ENCODE data around the gene NMNAT2. TPM values are rescaled to one million over a fixed set of nuclear protein-coding genes. Genes with fewer than 3 reads are reported as not detected.

Gene NMNAT2
- total and polyA plus RNA-seq, 2 of the 4 experiments (the other 2 are of a cell fraction): 0.36 to 2.4 TPM

GRCh38 chr1:183323849-183324683 is 94.1 kb downstream of the NMNAT2 start:
- ATAC-seq (ENCODE audit: low read depth): peak; percentile 57
- Histone ChIP-seq H3K9me3 (ENCODE audit: control insufficient read depth, insufficient read depth, low read length) (no peaks in the 10 kb centered on the region), H2AK5ac (ENCODE audit: low read depth, low read length) (no peak overlapping the region), H3K27ac (ENCODE audit: insufficient read depth, low read length) (no peak overlapping the region), H3K56ac (ENCODE audit: extremely low read depth, insufficient read depth, low read length) (no peak overlapping the region), H2BK120ac (ENCODE audit: low read depth, low read length) (no peak overlapping the region), H3K9me1 (ENCODE audit: insufficient read depth, low read length) (0 out of 2 replicates have a peak, but pooled peaks cover 2% of the 10 kb centered on the region), H2BK5ac (ENCODE audit: low read depth, low read length, poor library complexity, severe bottlenecking) (no peak overlapping the region), H3K4me3 (ENCODE audit: insufficient read depth, low read depth, low read length) (no peak overlapping the region), H3K4ac (ENCODE audit: low read depth, low read length) (no peak overlapping the region), H3K18ac (ENCODE audit: low read depth, low read length) (no peak overlapping the region), H2AFZ (replicated peaks; ENCODE audit: low read length, poor library complexity) (no peak overlapping the region), H4K20me1 (ENCODE audit: insufficient read depth, low read length) (no peaks in the 10 kb centered on the region), H2BK20ac (ENCODE audit: low read depth, low read length) (no peak overlapping the region), H3K9ac (ENCODE audit: low read depth, low read length) (no peak overlapping the region), H3K23ac (ENCODE audit: low read depth, low read length) (no peak overlapping the region), H3K27me3 (ENCODE audit: control insufficient read depth, insufficient read depth, low read length) (peaks cover 28% of the 10 kb centered on the region), H3K79me1 (ENCODE audit: low read depth in 1 of 2, low read length in 2 of 2) (no peaks in the 10 kb centered on the region), H3K4me1 (ENCODE audit: control insufficient read depth, insufficient read depth, low read length) (peaks cover 2% of the 10 kb centered on the region), H4K8ac (ENCODE audit: low read depth in 2 of 2, low read length in 2 of 2) (no peak overlapping the region), H4K5ac (ENCODE audit: low read depth, low read length) (no peak overlapping the region), H3K36me3 (ENCODE audit: control insufficient read depth, insufficient read depth, low read length) (no peaks in the 10 kb centered on the region), H2BK15ac (ENCODE audit: low read depth, low read length) (no peak overlapping the region; the same call in 2 of the 3 replicates), H2AK9ac (replicated peaks; ENCODE audit: low read depth, low read length, poor library complexity) (no peak overlapping the region), H3K4me2 (ENCODE audit: low read depth, low read length) (no peak overlapping the region), H3K14ac (replicated peaks; ENCODE audit: low read depth, low read length) (no peak overlapping the region), H4K91ac (ENCODE audit: insufficient read depth, low read depth, low read length) (no peak overlapping the region)
- no TSS peak for BruUV-seq (replicated peaks)
- DNase-seq: peak; percentile 57
- TF ChIP-seq NFE2L2 (IDR thresholded peaks at IDR 0.05; ENCODE audit: low read depth, low read length): no peak
- 0 out of 2 replicates have a peak, but pooled peaks have one; percentile 10 for TF ChIP-seq CEBPB (IDR thresholded peaks at IDR 0.05; ENCODE audit: low read depth, low read length)
- dilution Hi-C loops (cut with HindIII; ENCODE audit: low sequenced_read_pairs, unreplicated experiment) (no loop called here), in situ Hi-C loops (cut with MboI; ENCODE audit: low sequenced_read_pairs) (no loop called here), intact Hi-C loops (cut with micrococcal nuclease) (no loop called here)
- WGBS, 2 experiments (ENCODE audit: extremely low coverage in 2 of 2, insufficient read length in 1 of 2): 69% methylated on average over 2 of the region's 7 CpGs; no CpG with 5 or more reads in 1 of the 2 experiments
- POLR2A ChIA-PET (ENCODE audit: unreplicated experiment): no interaction called here
- CTCF ChIA-PET: interaction anchor here (1.1 kb wide), 1 partner anchor 18 kb away, joined by 3 read pairs; no protein-coding TSS in a partner anchor

Measured in IMR-90 (cell line).